HFF-Myc (cell line): Measurements from ENCODE around the gene USF3.

ENCODE experiments used
- DNase-seq: peaks from one replicate; pipeline ENCODE4 v3.0.0-alpha.2; 2011; ENCODE audit warnings: low read depth; ENCODE audit errors: extremely low read depth
- H3K4me3 ChIP-seq: replicated peaks from 2 replicates; pipeline ENCODE4 v1.5.1; 2011; ENCODE audit warnings: low read depth, mild to moderate bottlenecking, control low read depth, low read length
- CTCF ChIP-seq: IDR thresholded peaks from 2 replicates; pipeline ENCODE4 v1.5.1; 2012; ENCODE audit warnings: mild to moderate bottlenecking, low read depth, low read length, control low read depth; ENCODE audit errors: missing control alignments

The USF3 gene

GRCh38 chr3:113684271-113684819, 12.1 kb downstream of the USF3 start:
- DNase-seq: no peak
- H3K4me3 ChIP-seq: no peak overlapping the region
- TF ChIP-seq CTCF: no peak

- H3K4me3 ChIP-seq: no peak overlapping the region
These were observed 17.7 kb downstream of the USF3 start for GRCh38 chr3:113678773-113679172.

GRCh38 chr3:113677737-113678136, 18.7 kb downstream of the USF3 start:
- H3K4me3 ChIP-seq: no peak overlapping the region
- TF ChIP-seq CTCF: no peak
- no peak for DNase-seq

More at GRCh38 chr3:113678773-113679172, 17.7 kb downstream of the USF3 start:
- TF ChIP-seq CTCF: no peak
- DNase-seq: no peak

- no peak for TF ChIP-seq CTCF
- DNase-seq: no peak
- no peak overlapping the region for H3K4me3 ChIP-seq
These were observed 20.2 kb downstream of the USF3 start for GRCh38 chr3:113676261-113676660.

- no peak for TF ChIP-seq CTCF
- DNase-seq: no peak
- no peak overlapping the region for H3K4me3 ChIP-seq
These were observed 22.8 kb downstream of the USF3 start for GRCh38 chr3:113673593-113673992.

GRCh38 chr3:113668015-113668414, 28.4 kb downstream of the USF3 start:
- no peak for TF ChIP-seq CTCF
- peak; percentile 65 for DNase-seq
- H3K4me3 ChIP-seq: no peak overlapping the region

GRCh38 chr3:113664523-113665094, 31.8 kb downstream of the USF3 start:
- TF ChIP-seq CTCF: no peak
- no peak overlapping the region for H3K4me3 ChIP-seq
- DNase-seq: no peak
